GM23338 (cell line): ENCODE measurements around the gene MARVELD2.

ENCODE experiments used
- CREB1 ChIP-seq: fragments of 250-450 bp; sonication (Bioruptor Pico); IDR thresholded peaks from 2 replicates; pipeline ENCODE4 v1.5.0; 2020; ENCODE audit warnings: low read depth, mild to moderate bottlenecking, moderate library complexity
- CTCF ChIP-seq, 2 experiments: fragments of 200-600 bp in 1 of 2; sonication (generic) in 1 of 2; conservative IDR thresholded peaks; 2 replicates each; pipeline versions ENCODE4 v1.5.1 to v1.6.1; 2016 to 2017; ENCODE audit warnings: antibody characterized with exemption in 2 of 2, low read depth in 2 of 2, mild to moderate bottlenecking in 2 of 2, moderate library complexity in 1 of 2
- EZH2 ChIP-seq: fragments of 200-600 bp; sonication (generic); IDR thresholded peaks from one replicate; pipeline ENCODE4 v1.8.0; 2017; ENCODE audit warnings: antibody characterized with exemption, mild to moderate bottlenecking, low read depth; ENCODE audit not compliant: unreplicated experiment
- EZH2phosphoT487 ChIP-seq: fragments of 200-600 bp; sonication (generic); IDR thresholded peaks from one replicate; pipeline ENCODE4 v1.8.1; 2018; ENCODE audit warnings: antibody characterized with exemption; ENCODE audit not compliant: unreplicated experiment
- REST ChIP-seq: IDR thresholded peaks from one replicate; pipeline ENCODE4 v1.6.1; 2018; ENCODE audit warnings: antibody characterized with exemption; ENCODE audit not compliant: unreplicated experiment

DNA sequence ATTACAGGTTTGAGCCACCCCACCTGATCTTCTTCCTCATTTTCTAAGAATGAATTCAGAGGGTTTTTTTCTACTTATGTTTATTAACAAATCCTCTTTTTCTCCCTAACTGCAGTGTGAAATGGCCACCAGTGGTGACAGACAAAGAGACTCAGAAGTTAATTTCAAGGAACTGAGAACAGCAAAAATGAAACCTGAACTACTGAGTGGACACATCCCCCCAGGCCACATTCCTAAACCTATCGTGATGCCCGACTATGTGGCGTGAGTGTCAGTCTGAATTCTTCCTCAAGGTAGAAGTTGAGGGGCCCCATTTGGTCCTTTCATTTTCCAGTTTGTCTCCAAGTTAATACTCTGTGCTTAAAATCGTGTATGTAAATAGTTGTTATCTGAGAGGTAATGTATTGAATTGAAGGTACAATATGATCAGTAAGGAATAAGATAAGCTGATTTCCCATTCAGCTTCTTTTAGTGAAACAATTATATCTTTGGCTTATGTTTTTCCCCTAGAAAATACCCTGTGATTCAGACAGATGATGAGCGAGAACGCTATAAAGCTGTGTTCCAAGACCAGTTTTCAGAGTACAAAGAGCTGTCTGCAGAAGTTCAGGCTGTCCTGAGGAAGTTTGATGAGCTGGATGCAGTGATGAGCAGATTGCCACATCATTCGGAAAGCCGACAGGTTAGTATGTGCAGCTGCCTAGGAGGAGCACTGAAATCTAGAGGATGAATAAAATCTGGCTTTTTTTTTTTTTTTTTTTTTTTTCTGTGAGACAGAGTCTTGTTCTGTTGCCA is 17.7 kb downstream of the MARVELD2 start:
- TF ChIP-seq CTCF (conservative IDR thresholded peaks at IDR 0.05; ENCODE audit: low read depth in 2 of 2) = no peak
- TF ChIP-seq REST = no peak
- TF ChIP-seq EZH2phosphoT487 = no peak
- no peak for TF ChIP-seq CREB1 (CRISPR knock-in tag)
- TF ChIP-seq EZH2 = no peak
